ENCODE results near the gene TTC16.

Gene TTC16

GRCh38 chr9:127712867-127713266 lies 3.0 kb upstream of the TTC16 start:
- Histone ChIP-seq H3K36me3 (ENCODE audit: control insufficient read depth, insufficient read depth, low read length) (no peaks in the 10 kb centered on the region), H3K27me3 (ENCODE audit: insufficient read depth, low read length, poor library complexity) (no peaks in the 10 kb centered on the region), H4K5ac (ENCODE audit: low read length) (no peak overlapping the region), H3K79me1 (ENCODE audit: low read length) (no peaks in the 10 kb centered on the region), H3K23ac (ENCODE audit: low read length) (no peak overlapping the region), H3K4me3 (ENCODE audit: low read length) (no peak overlapping the region), H2BK15ac (replicated peaks; ENCODE audit: low read depth) (no peak overlapping the region), H3K79me2 (ENCODE audit: control insufficient read depth, insufficient read depth, low read length) (no peaks in the 10 kb centered on the region), H2AK5ac (ENCODE audit: low read length) (no peak overlapping the region), H3K56ac (ENCODE audit: low read length) (no peak overlapping the region), H3K4me1 (ENCODE audit: control insufficient read depth, low read depth, low read length) (no peaks in the 10 kb centered on the region), H3K4ac (ENCODE audit: low read depth, low read length) (no peak overlapping the region), H2BK120ac (ENCODE audit: low read depth, low read length) (no peak overlapping the region), H2BK5ac (ENCODE audit: low read length) (no peak overlapping the region), H4K8ac (ENCODE audit: low read depth, low read length) (no peak overlapping the region), H3K27ac (ENCODE audit: low read depth, low read length) (no peak overlapping the region), H3K9ac (ENCODE audit: low read length) (no peak overlapping the region), H3K18ac (ENCODE audit: low read length) (no peak overlapping the region), H3K4me2 (ENCODE audit: low read length) (no peak overlapping the region)
- no CpG with 5 or more reads among the region's 10 CpGs for WGBS (ENCODE audit: extremely low coverage, insufficient coverage, low lambda C conversion rate)
- DNase-seq = no peak

- no peaks in the 10 kb centered on the region for H3K79me2 ChIP-seq (ENCODE audit: control insufficient read depth, insufficient read depth, low read length)
- H4K8ac ChIP-seq (ENCODE audit: low read depth, low read length) = no peak overlapping the region
- H3K4ac ChIP-seq (ENCODE audit: low read depth, low read length) = no peak overlapping the region
- H3K79me1 ChIP-seq (ENCODE audit: low read length) = no peaks in the 10 kb centered on the region
- H2BK120ac ChIP-seq (ENCODE audit: low read depth, low read length) = no peak overlapping the region
- no peak overlapping the region for H3K4me2 ChIP-seq (ENCODE audit: low read length)
- H3K27ac ChIP-seq (ENCODE audit: low read depth, low read length) = no peak overlapping the region
- H3K27me3 ChIP-seq (ENCODE audit: insufficient read depth, low read length, poor library complexity) = no peaks in the 10 kb centered on the region
- H4K5ac ChIP-seq (ENCODE audit: low read length) = no peak overlapping the region
- no peak overlapping the region for H2BK5ac ChIP-seq (ENCODE audit: low read length)
- no peak overlapping the region for H3K9ac ChIP-seq (ENCODE audit: low read length)
- H2AK5ac ChIP-seq (ENCODE audit: low read length) = no peak overlapping the region
- H3K56ac ChIP-seq (ENCODE audit: low read length) = no peak overlapping the region
- DNase-seq = no peak
- H3K18ac ChIP-seq (ENCODE audit: low read length) = no peak overlapping the region
- no peak overlapping the region for H2BK15ac ChIP-seq (replicated peaks; ENCODE audit: low read depth)
- H3K23ac ChIP-seq (ENCODE audit: low read length) = no peak overlapping the region
- H3K36me3 ChIP-seq (ENCODE audit: control insufficient read depth, insufficient read depth, low read length) = no peaks in the 10 kb centered on the region
- WGBS (ENCODE audit: extremely low coverage, insufficient coverage, low lambda C conversion rate) = no CpG with 5 or more reads among the region's 19 CpGs
- H3K4me3 ChIP-seq (ENCODE audit: low read length) = no peak overlapping the region
- H3K4me1 ChIP-seq (ENCODE audit: control insufficient read depth, low read depth, low read length) = no peaks in the 10 kb centered on the region
Observed at GRCh38 chr9:127714020-127714750, 1.7 kb upstream of the TTC16 start.

DNA sequence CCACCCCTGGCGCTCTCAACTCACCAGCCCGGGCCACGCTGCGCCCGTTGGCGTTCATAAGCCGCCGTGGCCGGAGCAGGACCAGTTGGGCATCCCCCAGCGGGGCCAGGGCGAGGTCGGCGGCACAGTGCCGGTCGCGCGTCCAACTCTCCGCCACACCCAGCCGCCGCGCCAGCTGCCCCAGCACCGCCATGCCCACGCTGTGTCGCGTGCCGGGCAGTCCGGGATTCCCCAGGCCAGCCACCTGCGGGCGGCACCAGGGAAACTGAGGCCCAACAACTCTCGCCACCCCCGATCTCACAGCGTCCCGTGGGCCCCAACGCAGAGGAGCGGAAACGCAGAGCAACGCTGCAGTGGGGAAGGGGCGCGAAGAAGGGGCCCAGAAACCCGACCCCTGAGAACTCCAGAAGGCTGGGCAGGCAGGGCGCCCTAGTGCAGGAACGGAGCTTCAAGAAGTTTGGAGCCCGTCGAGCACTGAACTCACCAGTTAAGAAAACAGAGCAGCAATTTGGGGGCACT lies 869 bp upstream of the TTC16 start:
- no peak for DNase-seq
- peak overlapping the region; percentile 79 for H3K4me3 ChIP-seq (ENCODE audit: low read length)
- H3K23ac ChIP-seq (ENCODE audit: low read length) = no peak overlapping the region
- H3K27ac ChIP-seq (ENCODE audit: low read depth, low read length) = no peak overlapping the region
- no peaks in the 10 kb centered on the region for H3K36me3 ChIP-seq (ENCODE audit: control insufficient read depth, insufficient read depth, low read length)
- WGBS (ENCODE audit: extremely low coverage, insufficient coverage, low lambda C conversion rate) = no CpG with 5 or more reads among the region's 44 CpGs
- H3K79me1 ChIP-seq (ENCODE audit: low read length) = no peaks in the 10 kb centered on the region
- peak overlapping the region; percentile 85 for H3K56ac ChIP-seq (ENCODE audit: low read length)
- H2BK15ac ChIP-seq (replicated peaks; ENCODE audit: low read depth) = no peak overlapping the region
- no peaks in the 10 kb centered on the region for H3K27me3 ChIP-seq (ENCODE audit: insufficient read depth, low read length, poor library complexity)
- no peaks in the 10 kb centered on the region for H3K79me2 ChIP-seq (ENCODE audit: control insufficient read depth, insufficient read depth, low read length)
- no peak overlapping the region for H3K4ac ChIP-seq (ENCODE audit: low read depth, low read length)
- no peak overlapping the region for H2AK5ac ChIP-seq (ENCODE audit: low read length)
- no peak overlapping the region for H3K18ac ChIP-seq (ENCODE audit: low read length)
- H3K4me2 ChIP-seq (ENCODE audit: low read length) = peak overlapping the region; percentile 91
- no peak overlapping the region for H4K5ac ChIP-seq (ENCODE audit: low read length)
- no peak overlapping the region for H2BK120ac ChIP-seq (ENCODE audit: low read depth, low read length)
- no peak overlapping the region for H2BK5ac ChIP-seq (ENCODE audit: low read length)
- H4K8ac ChIP-seq (ENCODE audit: low read depth, low read length) = no peak overlapping the region
- H3K9ac ChIP-seq (ENCODE audit: low read length) = peak overlapping the region; percentile 78
- H3K4me1 ChIP-seq (ENCODE audit: control insufficient read depth, low read depth, low read length) = no peaks in the 10 kb centered on the region

DNA sequence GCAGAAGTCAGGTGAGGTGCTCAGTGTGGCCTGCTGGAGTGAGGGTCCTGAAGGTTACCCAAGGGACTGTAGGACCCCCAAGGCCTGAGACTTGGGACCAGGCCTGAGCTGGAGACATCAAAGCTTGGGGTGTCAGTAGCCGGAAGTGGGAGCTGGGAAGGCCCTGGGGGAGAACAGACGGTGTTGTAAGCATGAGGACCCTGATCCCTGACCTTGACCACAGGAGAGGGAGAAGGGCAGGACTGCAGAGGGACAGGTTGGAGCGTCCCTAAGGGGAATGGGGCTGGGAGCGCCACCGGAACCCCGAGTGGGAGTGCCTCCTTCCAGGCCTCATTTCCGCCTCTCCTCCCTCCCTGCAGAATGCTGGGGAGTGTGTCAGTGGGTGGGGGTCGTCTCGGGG lies 533 bp downstream of the TTC16 start:
- no peak for DNase-seq
- no peak overlapping the region for H2BK5ac ChIP-seq (ENCODE audit: low read length)
- no peak overlapping the region for H4K5ac ChIP-seq (ENCODE audit: low read length)
- no peak overlapping the region for H3K4me3 ChIP-seq (ENCODE audit: low read length)
- WGBS (ENCODE audit: extremely low coverage, insufficient coverage, low lambda C conversion rate) = no CpG with 5 or more reads among the region's 9 CpGs
- H3K79me1 ChIP-seq (ENCODE audit: low read length) = no peaks in the 10 kb centered on the region
- H3K56ac ChIP-seq (ENCODE audit: low read length) = no peak overlapping the region
- H3K27ac ChIP-seq (ENCODE audit: low read depth, low read length) = no peak overlapping the region
- no peak overlapping the region for H3K4ac ChIP-seq (ENCODE audit: low read depth, low read length)
- H3K4me2 ChIP-seq (ENCODE audit: low read length) = no peak overlapping the region
- H3K27me3 ChIP-seq (ENCODE audit: insufficient read depth, low read length, poor library complexity) = no peaks in the 10 kb centered on the region
- H2AK5ac ChIP-seq (ENCODE audit: low read length) = no peak overlapping the region
- H3K23ac ChIP-seq (ENCODE audit: low read length) = no peak overlapping the region
- no peaks in the 10 kb centered on the region for H3K36me3 ChIP-seq (ENCODE audit: control insufficient read depth, insufficient read depth, low read length)
- no peak overlapping the region for H4K8ac ChIP-seq (ENCODE audit: low read depth, low read length)
- no peak overlapping the region for H2BK15ac ChIP-seq (replicated peaks; ENCODE audit: low read depth)
- H3K79me2 ChIP-seq (ENCODE audit: control insufficient read depth, insufficient read depth, low read length) = no peaks in the 10 kb centered on the region
- H3K18ac ChIP-seq (ENCODE audit: low read length) = no peak overlapping the region
- H3K4me1 ChIP-seq (ENCODE audit: control insufficient read depth, low read depth, low read length) = no peaks in the 10 kb centered on the region
- no peak overlapping the region for H3K9ac ChIP-seq (ENCODE audit: low read length)
- H2BK120ac ChIP-seq (ENCODE audit: low read depth, low read length) = no peak overlapping the region

- H4K5ac ChIP-seq (ENCODE audit: low read length) = no peak overlapping the region
- H2BK5ac ChIP-seq (ENCODE audit: low read length) = no peak overlapping the region
- H3K4me3 ChIP-seq (ENCODE audit: low read length) = no peak overlapping the region
- H2BK15ac ChIP-seq (replicated peaks; ENCODE audit: low read depth) = no peak overlapping the region
- no CpG with 5 or more reads among the region's 5 CpGs for WGBS (ENCODE audit: extremely low coverage, insufficient coverage, low lambda C conversion rate)
- DNase-seq = no peak
- no peaks in the 10 kb centered on the region for H3K36me3 ChIP-seq (ENCODE audit: control insufficient read depth, insufficient read depth, low read length)
- H3K27me3 ChIP-seq (ENCODE audit: insufficient read depth, low read length, poor library complexity) = no peaks in the 10 kb centered on the region
- H4K8ac ChIP-seq (ENCODE audit: low read depth, low read length) = no peak overlapping the region
- H2BK120ac ChIP-seq (ENCODE audit: low read depth, low read length) = no peak overlapping the region
- H3K4me2 ChIP-seq (ENCODE audit: low read length) = no peak overlapping the region
- no peak overlapping the region for H3K4ac ChIP-seq (ENCODE audit: low read depth, low read length)
- H3K18ac ChIP-seq (ENCODE audit: low read length) = no peak overlapping the region
- no peak overlapping the region for H3K23ac ChIP-seq (ENCODE audit: low read length)
- no peaks in the 10 kb centered on the region for H3K4me1 ChIP-seq (ENCODE audit: control insufficient read depth, low read depth, low read length)
- H2AK5ac ChIP-seq (ENCODE audit: low read length) = no peak overlapping the region
- H3K79me2 ChIP-seq (ENCODE audit: control insufficient read depth, insufficient read depth, low read length) = no peaks in the 10 kb centered on the region
- H3K27ac ChIP-seq (ENCODE audit: low read depth, low read length) = no peak overlapping the region
- H3K9ac ChIP-seq (ENCODE audit: low read length) = no peak overlapping the region
- H3K56ac ChIP-seq (ENCODE audit: low read length) = no peak overlapping the region
- H3K79me1 ChIP-seq (ENCODE audit: low read length) = no peaks in the 10 kb centered on the region
Observed at GRCh38 chr9:127717766-127718165, 1.9 kb downstream of the TTC16 start.
